ENCODE measurements around the gene CEP76. TPM values are rescaled to one million over a fixed set of nuclear protein-coding genes. Genes with fewer than 3 reads are reported as not detected.

Gene CEP76
- total and polyA plus RNA-seq, 7 donors = 2.3 to 6.4 (median 4.2) TPM

- Histone ChIP-seq H3K27me3 (ENCODE audit: insufficient read depth in 3 of 3, low read length in 2 of 3) (no peaks in the 10 kb centered on the region), H3K36me3 (ENCODE audit: insufficient read depth in 1 of 2, low read depth in 1 of 2) (no peaks in the 10 kb centered on the region), H3K4me1 (no peaks in the 10 kb centered on the region), H3K4me3 (no peak overlapping the region), H3K9me3 (no peaks in the 10 kb centered on the region), H3K27ac (no peak overlapping the region)
- DNase-seq (no peak), ATAC-seq (no peak)
- 79 to 84% (median 83%) methylated on average over 8 of the region's 8 CpGs for WGBS, 3 donors
- TF ChIP-seq, protein P1, sequence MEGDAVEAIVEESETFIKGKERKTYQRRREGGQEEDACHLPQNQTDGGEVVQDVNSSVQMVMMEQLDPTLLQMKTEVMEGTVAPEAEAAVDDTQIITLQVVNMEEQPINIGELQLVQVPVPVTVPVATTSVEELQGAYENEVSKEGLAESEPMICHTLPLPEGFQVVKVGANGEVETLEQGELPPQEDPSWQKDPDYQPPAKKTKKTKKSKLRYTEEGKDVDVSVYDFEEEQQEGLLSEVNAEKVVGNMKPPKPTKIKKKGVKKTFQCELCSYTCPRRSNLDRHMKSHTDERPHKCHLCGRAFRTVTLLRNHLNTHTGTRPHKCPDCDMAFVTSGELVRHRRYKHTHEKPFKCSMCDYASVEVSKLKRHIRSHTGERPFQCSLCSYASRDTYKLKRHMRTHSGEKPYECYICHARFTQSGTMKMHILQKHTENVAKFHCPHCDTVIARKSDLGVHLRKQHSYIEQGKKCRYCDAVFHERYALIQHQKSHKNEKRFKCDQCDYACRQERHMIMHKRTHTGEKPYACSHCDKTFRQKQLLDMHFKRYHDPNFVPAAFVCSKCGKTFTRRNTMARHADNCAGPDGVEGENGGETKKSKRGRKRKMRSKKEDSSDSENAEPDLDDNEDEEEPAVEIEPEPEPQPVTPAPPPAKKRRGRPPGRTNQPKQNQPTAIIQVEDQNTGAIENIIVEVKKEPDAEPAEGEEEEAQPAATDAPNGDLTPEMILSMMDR (IDR thresholded peaks at IDR 0.05) = no peak
- intact Hi-C loops (cut with DNase I) = loop anchor here in 1 of 2 donors (10.0 kb wide), 1 partner anchor 147 kb away; no protein-coding TSS in a partner anchor
Measured at GRCh38 chr18:12747530-12748315, 45.2 kb upstream of the CEP76 start.

GRCh38 chr18:12745095-12745795, 42.7 kb upstream of the CEP76 start:
- ATAC-seq = no peak
- intact Hi-C loops (cut with DNase I) = loop anchor here in 1 of 2 donors (10.0 kb wide), 1 partner anchor 150 kb away; no protein-coding TSS in a partner anchor

GRCh38 chr18:12744103-12744502, 41.6 kb upstream of the CEP76 start:
- Histone ChIP-seq H3K27ac (no peak overlapping the region), H3K4me3 (no peak overlapping the region), H3K9me3 (no peaks in the 10 kb centered on the region), H3K27me3 (ENCODE audit: insufficient read depth in 3 of 3, low read length in 2 of 3) (no peaks in the 10 kb centered on the region), H3K4me1 (no peaks in the 10 kb centered on the region), H3K36me3 (ENCODE audit: insufficient read depth in 1 of 2, low read depth in 1 of 2) (no peaks in the 10 kb centered on the region)
- intact Hi-C loops (cut with DNase I) = loop anchor here in 1 of 2 donors (5.0 to 10.0 kb wide), 2 partner anchors 151 to 188 kb away; no protein-coding TSS in a partner anchor
- ATAC-seq = peak in 2 of 4 donors; percentile 56 to 62
- 1 to 7% (median 6%) methylated on average over 2 of the region's 2 CpGs for WGBS, 3 donors
- no peak for DNase-seq
- TF ChIP-seq, protein P1 (IDR thresholded peaks at IDR 0.05) = peak; percentile 54

More at GRCh38 chr18:12745095-12745795, 42.7 kb upstream of the CEP76 start:
- H3K9me3 ChIP-seq = no peaks in the 10 kb centered on the region
- H3K27ac ChIP-seq = no peak overlapping the region
- TF ChIP-seq, protein P1 (IDR thresholded peaks at IDR 0.05) = no peak
- no peaks in the 10 kb centered on the region for H3K4me1 ChIP-seq
- H3K4me3 ChIP-seq = no peak overlapping the region
- 81 to 85% (median 83%) methylated on average over 7 of the region's 7 CpGs for WGBS, 3 donors
- H3K27me3 ChIP-seq (ENCODE audit: insufficient read depth in 3 of 3, low read length in 2 of 3) = no peaks in the 10 kb centered on the region
- H3K36me3 ChIP-seq (ENCODE audit: insufficient read depth in 1 of 2, low read depth in 1 of 2) = no peaks in the 10 kb centered on the region
- DNase-seq = no peak

GRCh38 chr18:12742453-12742852, 39.9 kb upstream of the CEP76 start:
- H3K4me3 ChIP-seq = no peak overlapping the region
- H3K4me1 ChIP-seq = no peaks in the 10 kb centered on the region
- TF ChIP-seq, protein P1 (IDR thresholded peaks at IDR 0.05) = no peak
- H3K27me3 ChIP-seq (ENCODE audit: insufficient read depth in 3 of 3, low read length in 2 of 3) = no peaks in the 10 kb centered on the region
- ATAC-seq = no peak
- WGBS, 3 donors = 72 to 84% (median 78%) methylated on average over 5 of the region's 5 CpGs
- H3K27ac ChIP-seq = no peak overlapping the region
- intact Hi-C loops (cut with DNase I) = loop anchor here in 1 of 2 donors (5.0 to 10.0 kb wide), 2 partner anchors 152 to 190 kb away; no protein-coding TSS in a partner anchor
- no peaks in the 10 kb centered on the region for H3K9me3 ChIP-seq
- no peak for DNase-seq
- H3K36me3 ChIP-seq (ENCODE audit: insufficient read depth in 1 of 2, low read depth in 1 of 2) = no peaks in the 10 kb centered on the region
